Measurements from ENCODE around the gene LIMA1.
"Not testable (repeated sequence)": the region's sequence is repeated elsewhere in the genome, so short reads cannot be mapped to it uniquely, and the experiment has no call there.

LIMA1 gene

GRCh38 chr12:50185301-50185895, 97.9 kb downstream of the LIMA1 start:
- DNase-seq, result no peak

GRCh38 chr12:50184261-50184660, 99.1 kb downstream of the LIMA1 start:
- DNase-seq, result no peak

- no peak for DNase-seq
These were observed 100.9 kb downstream of the LIMA1 start for GRCh38 chr12:50182461-50182860.

- DNase-seq, result no peak
These were observed 101.6 kb downstream of the LIMA1 start for GRCh38 chr12:50181691-50182090.

- DNase-seq, result no peak
These were observed 107.6 kb downstream of the LIMA1 start for GRCh38 chr12:50175716-50176026.

GRCh38 chr12:50174971-50175715, 108.2 kb downstream of the LIMA1 start:
- DNase-seq, result peak in 2 of 5 experiments; percentile 24 to 49

- DNase-seq, result peak; percentile 92 to 99 (median 96)
These were observed 116.1 kb downstream of the LIMA1 start, which contains the start of gene CERS5 for GRCh38 chr12:50167049-50167828. CERS5 (minus strand) TSS chr12:50167369; CDS start chr12:50167297, 72 bp downstream.

- DNase-seq, result peak in 2 of 5 experiments; percentile 18 to 26
These were observed 116.6 kb downstream of the LIMA1 start for GRCh38 chr12:50166799-50167048.

- DNase-seq, result no peak
These were observed 118.4 kb downstream of the LIMA1 start for GRCh38 chr12:50164963-50165362.

GRCh38 chr12:50162230-50162629, 121.1 kb downstream of the LIMA1 start:
- DNase-seq, result no peak

- no peak for DNase-seq
These were observed 122.7 kb downstream of the LIMA1 start for GRCh38 chr12:50160643-50161042.

- DNase-seq, result peak in 1 of 5 experiments; percentile 49
These were observed 126.1 kb downstream of the LIMA1 start for GRCh38 chr12:50157259-50157658.

- no peak for DNase-seq
These were observed 126.7 kb downstream of the LIMA1 start for GRCh38 chr12:50156641-50157040.

GRCh38 chr12:50154947-50155346, 128.4 kb downstream of the LIMA1 start:
- DNase-seq, result not testable (repeated sequence)

- no peak for DNase-seq
These were observed 132.2 kb downstream of the LIMA1 start for GRCh38 chr12:50151047-50151687.

- peak in 1 of 5 experiments; percentile 56 for DNase-seq
These were observed 134.0 kb downstream of the LIMA1 start for GRCh38 chr12:50149311-50149710.

GRCh38 chr12:50148011-50148410, 135.3 kb downstream of the LIMA1 start:
- not testable (repeated sequence) for DNase-seq

- no peak for DNase-seq
These were observed 136.0 kb downstream of the LIMA1 start for GRCh38 chr12:50147281-50147680.

- no peak for DNase-seq
These were observed 137.9 kb downstream of the LIMA1 start for GRCh38 chr12:50145439-50145838.

GRCh38 chr12:50142993-50143392, 140.3 kb downstream of the LIMA1 start:
- no peak for DNase-seq

- peak in 2 of 5 experiments; percentile 7 to 73 for DNase-seq
These were observed 150.7 kb downstream of the LIMA1 start for GRCh38 chr12:50132505-50133135.

GRCh38 chr12:50129290-50129689, 154.0 kb downstream of the LIMA1 start:
- DNase-seq, result no peak

- DNase-seq, result no peak
These were observed 155.8 kb downstream of the LIMA1 start for GRCh38 chr12:50127546-50127945.

Data from T-helper 2 cell (primary cell).